MCF 10A (cell line): ENCODE results near the gene PTPRT. TPM values are rescaled to one million over a fixed set of nuclear protein-coding genes. Genes with fewer than 3 reads are reported as not detected.

Experiments used
- BruUV-seq: library from RNA; stranded (reverse); fragments of 400-500 nt; replicated peaks from 2 replicates; lab custom pipeline; 2021; lab: Mats Ljungman, UMichigan
- CTCF ChIA-PET: fragments of 300-600 bp; sonication (Branson Sonifier 250); formaldehyde crosslinking; extraction: SDS; loops from one replicate; lab custom pipeline; 2021; ENCODE audit warnings: antibody characterized with exemption, inconsistent platforms; lab: Yijun Ruan, JAX
- POLR2A ChIA-PET: fragments of 300-600, 350-650 bp; sonication (Branson Sonifier 250); formaldehyde crosslinking; extraction: SDS; loops from one replicate; lab custom pipeline; 2020; ENCODE audit warnings: antibody characterized with exemption, inconsistent platforms; lab: Yijun Ruan, JAX
- DNase-seq: peaks from one replicate; pipeline ENCODE4 v3.0.0-alpha.2; 2018; ENCODE audit not compliant: unreplicated experiment
- H3K27ac Mint-ChIP-seq: one replicate; pipeline ENCODE4 v1.8.0; 2022; ENCODE audit warnings: mild to moderate bottlenecking, low read depth, mixed read lengths; ENCODE audit not compliant: unreplicated experiment
- H3K27me3 Mint-ChIP-seq: one replicate; pipeline ENCODE4 v1.8.0; 2022; ENCODE audit warnings: mixed read lengths; ENCODE audit not compliant: insufficient read depth, unreplicated experiment
- H3K36me3 Mint-ChIP-seq: one replicate; pipeline ENCODE4 v1.8.0; 2022; ENCODE audit warnings: mild to moderate bottlenecking, moderate library complexity, mixed read lengths; ENCODE audit not compliant: insufficient read depth, unreplicated experiment
- H3K4me1 Mint-ChIP-seq: one replicate; pipeline ENCODE4 v1.8.0; 2022; ENCODE audit warnings: mixed read lengths; ENCODE audit not compliant: insufficient read depth, unreplicated experiment
- H3K4me3 Mint-ChIP-seq: one replicate; pipeline ENCODE4 v1.8.0; 2022; ENCODE audit warnings: mild to moderate bottlenecking, moderate library complexity, mixed read lengths; ENCODE audit not compliant: unreplicated experiment
- H3K9me3 Mint-ChIP-seq: one replicate; pipeline ENCODE4 v1.8.0; 2022; ENCODE audit warnings: mixed read lengths; ENCODE audit not compliant: unreplicated experiment
- CTCF ChIP-seq: fragments of 200-600 bp; IDR thresholded peaks from one replicate; pipeline ENCODE4 v1.8.0; 2022; ENCODE audit warnings: antibody characterized with exemption, mild to moderate bottlenecking; ENCODE audit not compliant: unreplicated experiment
- intact Hi-C: fragments of 100-400 bp; cut with micrococcal nuclease; formaldehyde crosslinking; loops from 2 replicates; pipeline ENCODE4 v1.14.1; 2022
- total RNA-seq: library from RNA; stranded (reverse); gene quantifications from 2 replicates; pipeline ENCODE4 v1.2.3, GENCODE V29; 2022

The PTPRT gene
- total RNA-seq, 1 experiment from 2014 or later, result not detected

GRCh38 chr20:43188861-43189553, 699 bp downstream of the PTPRT start:
- DNase-seq, result no peak
- ChIA-PET CTCF (interaction anchor here (0.5 to 7.4 kb wide), 25 partner anchors 8 to 1605 kb away, joined by 3 to 84 read pairs (median 4); no protein-coding TSS in a partner anchor), POLR2A (no interaction called here)
- TF ChIP-seq CTCF, result no peak
- peaks cover 24% of the 10 kb centered on the region for H3K27me3 Mint-ChIP-seq
- no peak overlapping the region for H3K4me3 Mint-ChIP-seq
- H3K4me1 Mint-ChIP-seq, result peaks cover 8% of the 10 kb centered on the region
- intact Hi-C loops, result loop anchor here (5.0 to 10.0 kb wide), 2 partner anchors 218 to 1294 kb away; no protein-coding TSS in a partner anchor
- no TSS peak for BruUV-seq
- H3K9me3 Mint-ChIP-seq, result no peaks in the 10 kb centered on the region
- no peaks in the 10 kb centered on the region for H3K36me3 Mint-ChIP-seq
- no peak overlapping the region for H3K27ac Mint-ChIP-seq

- BruUV-seq, result no TSS peak
- POLR2A ChIA-PET, result no interaction called here
- Mint-ChIP-seq H3K4me1 (peaks cover 8% of the 10 kb centered on the region), H3K27ac (no peak overlapping the region), H3K36me3 (no peaks in the 10 kb centered on the region), H3K9me3 (no peaks in the 10 kb centered on the region), H3K4me3 (peak overlapping the region; percentile 15), H3K27me3 (peaks cover 24% of the 10 kb centered on the region)
- intact Hi-C loops, result loop anchor here (5.0 to 10.0 kb wide), 2 partner anchors 219 to 1293 kb away; no protein-coding TSS in a partner anchor
- no peak for DNase-seq
- CTCF ChIA-PET, result interaction anchor here (0.5 to 7.4 kb wide), 36 partner anchors 8 to 1675 kb away, joined by 3 to 84 read pairs (median 4); no protein-coding TSS in a partner anchor
- no peak for TF ChIP-seq CTCF
These were observed 1.5 kb downstream of the PTPRT start for GRCh38 chr20:43188234-43188653.

GRCh38 chr20:43187476-43188233, 2.1 kb downstream of the PTPRT start:
- POLR2A ChIA-PET, result no interaction called here
- no peak overlapping the region for H3K4me3 Mint-ChIP-seq
- intact Hi-C loops, result loop anchor here (1.0 to 10.0 kb wide), 5 partner anchors 220 to 1489 kb away; no protein-coding TSS in a partner anchor
- no peaks in the 10 kb centered on the region for H3K36me3 Mint-ChIP-seq
- H3K9me3 Mint-ChIP-seq, result no peaks in the 10 kb centered on the region
- no TSS peak for BruUV-seq
- H3K27me3 Mint-ChIP-seq, result peaks cover 24% of the 10 kb centered on the region
- DNase-seq, result peak; percentile 58
- H3K27ac Mint-ChIP-seq, result no peak overlapping the region
- H3K4me1 Mint-ChIP-seq, result peaks cover 8% of the 10 kb centered on the region
- CTCF ChIA-PET, result interaction anchor here (0.6 to 7.4 kb wide), 37 partner anchors 9 to 1674 kb away, joined by 3 to 84 read pairs (median 3); no protein-coding TSS in a partner anchor
- peak; percentile 84 for TF ChIP-seq CTCF

- H3K9me3 Mint-ChIP-seq, result peaks cover under 1% of the 10 kb centered on the region
- no peak for DNase-seq
- no peak for TF ChIP-seq CTCF
- H3K4me3 Mint-ChIP-seq, result no peak overlapping the region
- CTCF ChIA-PET, result interaction anchor here (0.5 to 7.4 kb wide), 11 partner anchors 9 to 1488 kb away, joined by 3 to 84 read pairs (median 4); no protein-coding TSS in a partner anchor
- BruUV-seq, result no TSS peak
- peaks cover 24% of the 10 kb centered on the region for H3K27me3 Mint-ChIP-seq
- intact Hi-C loops, result loop anchor here (5.0 to 10.0 kb wide), 2 partner anchors 221 to 1292 kb away; no protein-coding TSS in a partner anchor
- POLR2A ChIA-PET, result no interaction called here
- no peak overlapping the region for H3K27ac Mint-ChIP-seq
- peaks cover 8% of the 10 kb centered on the region for H3K4me1 Mint-ChIP-seq
- no peaks in the 10 kb centered on the region for H3K36me3 Mint-ChIP-seq
These were observed 3.4 kb downstream of the PTPRT start for GRCh38 chr20:43186312-43186711.
